ENCODE measurements around the gene ZNF536. TPM values are rescaled to one million over a fixed set of nuclear protein-coding genes. Genes with fewer than 3 reads are reported as not detected.

The ZNF536 gene
- total and polyA plus RNA-seq, 2 of the 4 experiments (the other 2 are of a cell fraction) = not detected

DNA sequence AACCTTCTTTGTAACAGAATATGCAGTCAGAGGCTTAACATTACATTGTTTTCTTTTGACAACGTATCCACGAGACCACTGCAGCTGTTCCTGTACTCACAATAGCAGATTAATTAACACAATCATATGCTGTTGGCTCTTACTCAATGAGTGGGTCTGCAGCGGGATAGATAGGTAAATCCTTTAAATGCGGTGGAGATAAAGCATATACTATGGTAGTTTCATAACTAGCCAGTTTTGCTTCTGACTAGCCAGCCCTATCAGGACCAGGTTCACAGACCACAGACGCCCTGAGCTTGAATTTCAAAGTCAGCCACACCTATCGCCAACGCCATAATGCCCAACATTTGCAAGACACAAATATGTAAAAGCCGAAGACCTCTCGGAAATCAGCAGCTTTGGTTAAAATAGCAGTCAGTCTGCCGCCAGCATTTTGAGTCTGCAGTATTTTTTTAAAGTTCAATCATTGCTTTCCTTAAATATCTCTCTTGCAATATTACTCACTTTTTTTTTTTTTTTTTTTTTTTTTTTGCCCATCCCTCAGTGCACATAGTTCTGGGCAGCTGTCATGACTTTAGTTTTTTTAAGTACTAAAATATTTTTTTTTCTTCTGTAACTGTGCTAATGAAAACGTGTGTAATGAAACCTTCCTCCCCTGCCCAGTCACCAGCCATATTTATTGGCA lies 120.5 kb downstream of the ZNF536 start:
- no peak overlapping the region for H3K14ac ChIP-seq (replicated peaks; ENCODE audit: low read depth, low read length)
- WGBS, 2 experiments (ENCODE audit: extremely low coverage in 2 of 2, insufficient read length in 1 of 2) = 42% methylated on average over 3 of the region's 11 CpGs; no CpG with 5 or more reads in 1 of the 2 experiments
- no peaks in the 10 kb centered on the region for H3K9me1 ChIP-seq (ENCODE audit: insufficient read depth, low read length)
- no peak overlapping the region for H2AK5ac ChIP-seq (ENCODE audit: low read depth, low read length)
- peaks cover 15% of the 10 kb centered on the region; the same call in 1 of the 2 replicates for H3K9me3 ChIP-seq (ENCODE audit: control insufficient read depth, insufficient read depth, low read length)
- no peak overlapping the region for H3K4me2 ChIP-seq (ENCODE audit: low read depth, low read length)
- H4K8ac ChIP-seq (ENCODE audit: low read depth in 2 of 2, low read length in 2 of 2) = no peak overlapping the region
- POLR2A ChIA-PET (ENCODE audit: unreplicated experiment) = no interaction called here
- H4K5ac ChIP-seq (ENCODE audit: low read depth, low read length) = no peak overlapping the region
- DNase-seq (no peak), ATAC-seq (ENCODE audit: low read depth) (no peak)
- no peak overlapping the region for H3K23ac ChIP-seq (ENCODE audit: low read depth, low read length)
- CTCF ChIA-PET = no interaction called here
- H3K18ac ChIP-seq (ENCODE audit: low read depth, low read length) = no peak overlapping the region
- no peak overlapping the region for H3K4ac ChIP-seq (ENCODE audit: low read depth, low read length)
- in situ Hi-C loops (cut with MboI; ENCODE audit: low sequenced_read_pairs) = no loop called here
- no peak overlapping the region for H3K56ac ChIP-seq (ENCODE audit: extremely low read depth, insufficient read depth, low read length)
- H3K4me3 ChIP-seq (ENCODE audit: insufficient read depth, low read depth, low read length) = no peak overlapping the region
- H4K20me1 ChIP-seq (ENCODE audit: insufficient read depth, low read length) = no peaks in the 10 kb centered on the region
- no peak overlapping the region for H3K27ac ChIP-seq (ENCODE audit: insufficient read depth, low read length)
- no peak overlapping the region for H2AK9ac ChIP-seq (replicated peaks; ENCODE audit: low read depth, low read length, poor library complexity)
- H3K4me1 ChIP-seq (ENCODE audit: control insufficient read depth, insufficient read depth, low read length) = no peaks in the 10 kb centered on the region
- BruUV-seq (replicated peaks) = no TSS peak
- no peak overlapping the region for H2BK15ac ChIP-seq (ENCODE audit: low read depth, low read length)
- H2BK20ac ChIP-seq (ENCODE audit: low read depth, low read length) = no peak overlapping the region
- dilution Hi-C loops (cut with HindIII; ENCODE audit: low sequenced_read_pairs, unreplicated experiment) = no loop called here
- H2BK5ac ChIP-seq (ENCODE audit: low read depth, low read length, poor library complexity, severe bottlenecking) = no peak overlapping the region
- H4K91ac ChIP-seq (ENCODE audit: insufficient read depth, low read depth, low read length) = no peak overlapping the region
- intact Hi-C loops (cut with micrococcal nuclease) = no loop called here
- H3K79me1 ChIP-seq (ENCODE audit: low read depth in 1 of 2, low read length in 2 of 2) = no peaks in the 10 kb centered on the region
- H3K36me3 ChIP-seq (ENCODE audit: control insufficient read depth, insufficient read depth, low read length) = no peaks in the 10 kb centered on the region
- TF ChIP-seq, protein P1, sequence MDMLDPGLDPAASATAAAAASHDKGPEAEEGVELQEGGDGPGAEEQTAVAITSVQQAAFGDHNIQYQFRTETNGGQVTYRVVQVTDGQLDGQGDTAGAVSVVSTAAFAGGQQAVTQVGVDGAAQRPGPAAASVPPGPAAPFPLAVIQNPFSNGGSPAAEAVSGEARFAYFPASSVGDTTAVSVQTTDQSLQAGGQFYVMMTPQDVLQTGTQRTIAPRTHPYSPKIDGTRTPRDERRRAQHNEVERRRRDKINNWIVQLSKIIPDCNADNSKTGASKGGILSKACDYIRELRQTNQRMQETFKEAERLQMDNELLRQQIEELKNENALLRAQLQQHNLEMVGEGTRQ (IDR thresholded peaks at IDR 0.05; ENCODE audit: low read depth, low read length) = no peak
- TF ChIP-seq, protein P2, sequence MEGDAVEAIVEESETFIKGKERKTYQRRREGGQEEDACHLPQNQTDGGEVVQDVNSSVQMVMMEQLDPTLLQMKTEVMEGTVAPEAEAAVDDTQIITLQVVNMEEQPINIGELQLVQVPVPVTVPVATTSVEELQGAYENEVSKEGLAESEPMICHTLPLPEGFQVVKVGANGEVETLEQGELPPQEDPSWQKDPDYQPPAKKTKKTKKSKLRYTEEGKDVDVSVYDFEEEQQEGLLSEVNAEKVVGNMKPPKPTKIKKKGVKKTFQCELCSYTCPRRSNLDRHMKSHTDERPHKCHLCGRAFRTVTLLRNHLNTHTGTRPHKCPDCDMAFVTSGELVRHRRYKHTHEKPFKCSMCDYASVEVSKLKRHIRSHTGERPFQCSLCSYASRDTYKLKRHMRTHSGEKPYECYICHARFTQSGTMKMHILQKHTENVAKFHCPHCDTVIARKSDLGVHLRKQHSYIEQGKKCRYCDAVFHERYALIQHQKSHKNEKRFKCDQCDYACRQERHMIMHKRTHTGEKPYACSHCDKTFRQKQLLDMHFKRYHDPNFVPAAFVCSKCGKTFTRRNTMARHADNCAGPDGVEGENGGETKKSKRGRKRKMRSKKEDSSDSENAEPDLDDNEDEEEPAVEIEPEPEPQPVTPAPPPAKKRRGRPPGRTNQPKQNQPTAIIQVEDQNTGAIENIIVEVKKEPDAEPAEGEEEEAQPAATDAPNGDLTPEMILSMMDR (conservative IDR thresholded peaks at IDR 0.05; ENCODE audit: low read depth, low read length) = no peak
- TF ChIP-seq POLR2A (IDR thresholded peaks at IDR 0.05; ENCODE audit: low read depth, low read length) (no peak), RAD21 (IDR thresholded peaks at IDR 0.05; ENCODE audit: low read length) (no peak)
- TF ChIP-seq, protein P3, sequence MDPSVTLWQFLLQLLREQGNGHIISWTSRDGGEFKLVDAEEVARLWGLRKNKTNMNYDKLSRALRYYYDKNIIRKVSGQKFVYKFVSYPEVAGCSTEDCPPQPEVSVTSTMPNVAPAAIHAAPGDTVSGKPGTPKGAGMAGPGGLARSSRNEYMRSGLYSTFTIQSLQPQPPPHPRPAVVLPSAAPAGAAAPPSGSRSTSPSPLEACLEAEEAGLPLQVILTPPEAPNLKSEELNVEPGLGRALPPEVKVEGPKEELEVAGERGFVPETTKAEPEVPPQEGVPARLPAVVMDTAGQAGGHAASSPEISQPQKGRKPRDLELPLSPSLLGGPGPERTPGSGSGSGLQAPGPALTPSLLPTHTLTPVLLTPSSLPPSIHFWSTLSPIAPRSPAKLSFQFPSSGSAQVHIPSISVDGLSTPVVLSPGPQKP (IDR thresholded peaks at IDR 0.05; ENCODE audit: borderline replicate concordance, low read depth, low read length) = no peak
- H3K9ac ChIP-seq (ENCODE audit: low read depth, low read length) = no peak overlapping the region
- H3K27me3 ChIP-seq (ENCODE audit: control insufficient read depth, insufficient read depth, low read length) = no peaks in the 10 kb centered on the region
- no peak overlapping the region for H2AFZ ChIP-seq (replicated peaks; ENCODE audit: low read length, poor library complexity)
- no peak overlapping the region for H2BK120ac ChIP-seq (ENCODE audit: low read depth, low read length)

Data from IMR-90 (cell line).